GM18870 (cell line): ENCODE data around the gene AMOTL2.

ENCODE experiments used
- ATAC-seq: cut with Tn5 transposase; IDR thresholded peaks from one replicate; pipeline ENCODE4 v1.9.1; 2021; ENCODE audit warnings: moderate library complexity; ENCODE audit not compliant: unreplicated experiment

Gene AMOTL2

GRCh38 chr3:134337071-134337482 is 37.2 kb downstream of the AMOTL2 start:
- ATAC-seq, result no peak

DNA sequence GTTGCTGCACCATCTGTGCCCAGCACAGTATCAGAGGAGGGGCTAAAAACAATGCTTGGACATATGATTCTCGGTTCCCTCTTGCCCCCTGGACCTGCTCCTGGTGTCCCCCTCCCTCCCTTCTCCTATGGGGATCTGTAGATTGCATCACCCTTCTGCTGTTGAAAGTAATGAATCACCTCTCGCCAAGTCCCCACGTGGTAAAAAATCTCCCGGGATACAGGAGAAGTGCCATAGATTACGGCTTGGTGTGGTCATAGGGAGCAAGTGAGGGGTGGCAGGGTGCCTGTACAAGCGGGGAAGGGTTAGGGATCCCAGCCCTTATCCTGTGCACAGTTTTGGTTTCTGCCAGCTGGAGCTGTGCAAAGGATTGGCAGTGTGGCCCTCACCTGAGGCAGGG is 37.7 kb downstream of the AMOTL2 start:
- no peak for ATAC-seq

GRCh38 chr3:134334901-134335280 is 39.4 kb downstream of the AMOTL2 start:
- no peak for ATAC-seq

DNA sequence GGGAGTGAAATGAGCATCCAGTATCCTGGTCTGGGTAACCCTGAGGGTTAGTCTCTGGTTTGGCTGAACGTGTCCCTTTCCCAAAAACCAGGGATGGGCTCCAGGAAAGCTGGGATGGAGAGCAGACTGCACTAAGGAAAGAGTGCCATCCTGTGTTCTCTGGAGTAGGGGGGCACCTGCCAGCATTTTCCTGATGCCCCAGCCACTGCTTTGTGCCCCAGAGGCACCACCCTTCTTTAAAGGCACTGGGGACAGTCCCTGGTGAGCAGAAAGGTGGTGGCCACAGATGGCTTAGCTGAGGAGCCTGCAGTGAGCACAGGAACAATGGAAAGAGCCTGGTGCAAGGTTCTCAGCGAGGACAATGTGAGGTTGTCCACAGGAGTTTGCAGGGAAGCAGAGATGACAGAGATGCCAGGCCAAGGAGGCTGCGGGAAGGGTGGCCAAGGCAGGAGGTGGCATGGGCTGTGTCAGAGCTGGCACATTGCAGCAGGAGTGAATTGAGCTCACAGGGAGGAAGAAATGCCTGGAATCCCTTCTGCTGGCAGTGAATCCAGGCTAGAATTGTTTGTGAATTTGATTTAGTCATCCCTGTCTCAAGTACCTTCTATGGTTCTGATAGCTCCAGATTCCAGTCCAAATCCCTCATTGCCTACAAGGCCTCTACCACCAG is 39.9 kb downstream of the AMOTL2 start:
- ATAC-seq, result no peak

- no peak for ATAC-seq
These were observed 40.6 kb downstream of the AMOTL2 start for GRCh38 chr3:134333522-134334181.

DNA sequence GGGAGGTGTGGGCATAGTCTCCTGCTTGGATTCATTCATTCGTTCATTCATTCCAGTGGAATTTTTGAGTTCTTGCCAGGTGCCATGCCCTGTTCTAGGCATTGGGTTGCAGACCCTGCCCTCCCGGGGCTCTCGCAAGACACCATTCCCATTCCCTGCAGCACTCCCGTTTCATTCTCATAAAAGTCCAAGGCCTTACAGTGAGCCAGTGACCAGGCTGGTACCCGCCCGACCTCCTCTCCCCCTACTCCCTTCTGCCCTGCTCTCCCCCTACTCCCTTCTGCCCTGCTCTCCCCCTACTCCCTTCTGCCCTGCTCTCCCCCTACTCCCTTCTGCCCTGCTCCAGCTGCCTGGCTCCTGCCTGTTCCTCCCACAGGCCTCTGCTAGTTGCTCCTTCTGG is 41.9 kb downstream of the AMOTL2 start:
- ATAC-seq, result no peak

- ATAC-seq, result no peak
These were observed 42.4 kb downstream of the AMOTL2 start for GRCh38 chr3:134331811-134332199.

GRCh38 chr3:134330883-134331810 is 43.1 kb downstream of the AMOTL2 start:
- no peak for ATAC-seq

GRCh38 chr3:134328846-134329245 is 45.4 kb downstream of the AMOTL2 start:
- no peak for ATAC-seq

DNA sequence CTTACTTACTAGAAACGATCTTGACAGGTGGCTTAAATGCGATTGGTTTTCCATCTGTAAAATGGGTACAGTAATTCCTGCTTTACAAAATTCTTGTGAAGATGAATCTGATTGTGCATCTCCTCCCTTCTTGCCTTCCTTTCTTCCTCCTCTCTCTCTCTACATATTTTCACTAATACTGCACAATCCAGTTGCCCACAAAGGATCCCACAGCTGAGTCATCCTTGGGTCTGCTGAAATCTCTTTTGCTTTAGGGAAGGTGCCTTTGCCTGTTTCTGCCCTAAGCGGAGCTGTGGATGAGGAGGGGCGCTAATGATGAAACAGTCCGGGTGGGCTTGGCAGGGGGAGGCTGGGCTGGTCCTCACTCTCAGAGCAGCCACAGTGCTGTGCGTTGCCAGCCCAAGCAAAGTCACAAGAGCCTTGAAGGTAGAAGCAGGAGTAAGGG is 46.1 kb downstream of the AMOTL2 start:
- no peak for ATAC-seq

- ATAC-seq, result no peak
These were observed 46.7 kb downstream of the AMOTL2 start for GRCh38 chr3:134327594-134327975.

GRCh38 chr3:134326760-134327593 is 47.3 kb downstream of the AMOTL2 start:
- no peak for ATAC-seq

DNA sequence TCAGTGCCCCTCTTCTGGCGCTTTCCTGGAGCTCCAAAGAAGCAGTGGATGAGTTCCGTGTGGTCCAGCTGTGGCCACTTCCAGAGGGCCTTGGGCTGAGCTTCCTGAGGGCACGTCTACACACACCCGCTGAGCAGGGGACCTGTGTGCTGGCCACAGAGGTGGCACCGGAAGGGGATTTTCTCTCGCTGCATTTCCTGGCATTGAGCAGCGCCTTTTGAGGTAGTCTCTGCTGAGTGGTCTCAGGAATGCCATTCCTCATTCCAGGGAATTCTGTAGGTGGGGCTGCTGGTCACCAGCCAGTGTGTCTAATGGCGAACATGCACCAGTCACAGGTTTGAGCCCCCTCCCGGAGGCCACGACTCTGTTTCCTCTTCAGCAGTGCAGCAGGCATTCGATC is 48.1 kb downstream of the AMOTL2 start:
- ATAC-seq, result no peak

DNA sequence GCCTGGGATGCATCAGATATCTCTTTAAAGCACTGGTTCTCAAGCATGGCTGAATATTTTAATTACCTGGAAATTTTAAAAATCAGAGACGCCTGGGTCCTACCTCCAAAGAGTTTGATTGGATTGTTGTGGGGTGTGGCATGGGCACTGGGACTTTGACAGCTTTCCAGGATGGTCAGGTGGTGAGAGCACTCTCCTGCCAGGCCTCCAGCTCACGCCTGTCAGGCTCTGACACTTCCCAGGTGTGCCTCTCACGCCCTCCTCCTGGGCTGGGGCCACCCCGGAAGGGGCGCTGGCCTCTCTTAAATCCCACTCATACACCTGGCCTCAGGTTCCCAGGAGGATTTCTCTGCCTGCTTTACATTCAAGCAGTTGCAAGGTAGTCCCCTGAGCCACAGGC is 48.5 kb downstream of the AMOTL2 start:
- no peak for ATAC-seq

DNA sequence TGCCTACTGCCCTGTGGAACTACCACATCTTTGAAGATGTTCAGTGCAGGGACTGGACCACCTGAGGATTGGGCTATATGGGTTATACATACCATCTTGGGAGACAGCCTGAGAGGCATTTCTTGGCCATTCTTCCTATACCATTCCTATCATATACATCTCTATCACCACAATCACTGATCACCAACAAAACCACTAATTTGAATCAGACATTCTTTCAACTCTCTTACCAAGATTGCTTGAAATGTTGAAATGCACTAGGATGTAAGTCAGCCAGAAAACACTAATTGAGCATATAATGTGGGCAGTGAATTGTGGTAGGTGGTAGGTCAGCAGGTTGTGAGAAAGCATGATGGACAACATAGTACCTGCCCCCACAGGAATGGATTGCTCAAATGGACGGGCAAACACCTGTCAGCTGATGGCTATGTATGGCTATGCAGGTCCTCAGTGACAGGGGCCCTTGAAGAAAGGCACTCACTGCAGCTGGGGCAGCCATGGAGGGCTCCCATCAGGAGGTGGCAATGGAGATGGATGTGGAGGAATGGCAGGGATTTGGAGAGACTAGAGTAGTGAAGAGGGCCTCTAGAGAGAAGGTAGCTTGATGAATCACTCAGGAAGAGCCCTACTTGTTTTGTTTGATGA is 49.1 kb downstream of the AMOTL2 start:
- no peak for ATAC-seq

DNA sequence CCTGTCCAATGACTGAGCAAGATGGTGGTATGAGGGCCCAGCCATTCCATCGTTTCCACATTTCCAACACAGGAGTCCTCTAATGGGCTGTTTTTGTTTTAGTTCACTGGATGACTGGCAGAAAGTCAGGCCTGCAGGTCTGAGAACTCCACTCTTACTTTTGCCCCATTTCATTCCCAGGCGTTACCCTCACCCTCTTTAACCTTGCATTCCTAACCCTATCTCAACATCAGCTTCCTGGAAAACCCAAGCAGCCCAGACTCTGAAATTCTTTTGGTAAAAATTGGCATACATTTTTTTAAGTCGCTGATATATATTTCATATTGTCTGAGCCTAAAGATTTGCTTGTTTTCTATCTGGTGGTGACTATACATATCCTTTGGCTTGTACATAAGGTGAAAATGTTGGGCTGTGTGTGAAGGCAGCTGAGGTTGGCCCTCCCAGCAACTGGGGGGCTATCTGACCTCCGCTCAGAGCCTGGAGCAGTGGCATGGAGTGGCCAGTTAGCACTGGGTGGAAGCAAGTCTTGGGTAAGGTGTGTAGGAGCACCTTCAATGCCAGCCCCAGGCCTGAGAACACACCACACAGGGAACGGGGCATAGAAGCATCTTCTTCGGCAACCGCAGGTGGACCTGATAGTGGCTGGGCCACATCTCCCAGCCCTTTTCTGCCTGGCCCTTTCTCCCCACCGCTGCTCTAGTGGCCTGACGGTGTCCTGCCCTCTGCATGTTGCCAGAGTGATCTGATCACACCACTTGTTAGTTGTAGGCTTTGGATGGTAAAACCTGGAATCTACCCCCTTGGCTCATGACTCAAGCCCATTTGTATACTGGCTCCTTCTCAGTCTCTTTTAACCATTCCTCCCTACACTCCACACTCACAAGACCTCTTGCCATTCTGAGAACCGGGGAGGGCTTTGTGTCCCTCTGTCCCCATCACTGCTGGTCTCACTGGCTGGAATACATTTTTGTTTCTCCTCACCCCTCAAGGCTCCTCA is 50.0 kb downstream of the AMOTL2 start:
- no peak for ATAC-seq

- no peak for ATAC-seq
These were observed 52.0 kb downstream of the AMOTL2 start for GRCh38 chr3:134322286-134322685.

- no peak for ATAC-seq
These were observed 53.5 kb downstream of the AMOTL2 start for GRCh38 chr3:134320749-134321148.

- ATAC-seq, result no peak
These were observed 54.3 kb downstream of the AMOTL2 start for GRCh38 chr3:134319931-134320330.
